IPS-15b (cell line): ENCODE data around the gene RPL28.
A peak's percentile ranks its signal among the peaks of the same experiment; 100 is the strongest.

Source experiments
- H3K27me3 ChIP-seq: one replicate; pipeline ENCODE4 v1.6.1; 2013; ENCODE audit warnings: low read length; ENCODE audit not compliant: control insufficient read depth, insufficient read depth
- H3K36me3 ChIP-seq: one replicate; pipeline ENCODE4 v1.6.1; 2013; ENCODE audit warnings: low read length; ENCODE audit not compliant: control insufficient read depth, insufficient read depth
- H3K4me1 ChIP-seq: one replicate; pipeline ENCODE4 v1.6.1; 2013; ENCODE audit warnings: mild to moderate bottlenecking, low read length; ENCODE audit not compliant: control insufficient read depth, insufficient read depth
- H3K4me3 ChIP-seq: one replicate; pipeline ENCODE4 v1.5.1; 2013; ENCODE audit warnings: low read depth, low read length
- H3K9ac ChIP-seq: one replicate; pipeline ENCODE4 v1.6.1; 2013; ENCODE audit warnings: low read depth, mild to moderate bottlenecking, low read length
- H3K9me3 ChIP-seq: one replicate; pipeline ENCODE4 v1.6.1; 2013; ENCODE audit warnings: mild to moderate bottlenecking, low read length; ENCODE audit not compliant: control insufficient read depth, insufficient read depth

The RPL28 gene

DNA sequence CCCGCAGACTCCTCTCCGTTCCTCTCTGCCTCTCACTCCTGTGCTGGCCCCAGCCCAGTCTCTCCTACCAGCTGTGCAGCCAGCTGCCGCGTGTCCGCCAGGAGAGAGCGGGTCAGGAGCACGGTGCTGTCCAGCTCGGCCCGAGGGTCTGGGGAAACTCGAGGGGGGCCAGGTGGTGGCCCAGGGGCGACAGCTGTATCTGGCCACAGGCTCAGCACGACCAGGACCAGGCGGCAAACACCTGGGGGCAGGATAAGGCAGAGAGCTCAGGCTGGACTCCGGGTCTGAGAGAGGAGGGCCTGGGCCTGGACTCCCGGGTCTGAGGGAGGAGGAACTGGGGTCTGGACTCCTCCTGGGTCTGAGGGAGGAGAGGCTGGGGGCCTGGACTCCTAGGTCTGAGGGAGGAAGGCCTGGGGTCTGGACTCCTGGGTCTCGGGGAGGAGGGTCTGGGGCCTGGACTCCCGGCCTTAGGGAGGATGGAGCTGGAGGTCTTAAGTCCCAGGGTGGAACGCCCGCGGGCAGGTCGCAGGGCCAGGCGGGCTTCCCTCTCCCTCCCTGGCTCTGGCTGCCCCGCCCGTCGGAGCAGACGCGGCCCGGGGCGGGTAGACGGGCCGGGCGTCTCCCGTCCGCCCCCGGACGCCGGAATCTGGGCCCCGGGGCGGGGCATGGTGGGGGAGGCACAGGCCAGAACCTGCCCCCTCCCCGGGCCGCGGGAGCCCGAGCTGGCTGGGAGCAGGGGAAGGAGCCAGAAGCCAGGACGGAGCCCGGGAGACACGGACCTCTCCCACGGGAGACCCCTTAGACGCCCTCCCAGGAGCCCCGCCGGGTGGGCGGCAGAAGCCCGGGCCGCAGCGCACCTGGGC is 16.8 kb upstream of the RPL28 start:
- no peak overlapping the region for H3K9ac ChIP-seq
- peaks cover 16% of the 10 kb centered on the region for H3K27me3 ChIP-seq
- H3K4me3 ChIP-seq = peak overlapping the region; percentile 39
- peaks cover 5% of the 10 kb centered on the region for H3K4me1 ChIP-seq
- no peaks in the 10 kb centered on the region for H3K9me3 ChIP-seq
- no peaks in the 10 kb centered on the region for H3K36me3 ChIP-seq

GRCh38 chr19:55369653-55370304 is 16.0 kb upstream of the RPL28 start:
- Histone ChIP-seq H3K9me3 (no peaks in the 10 kb centered on the region), H3K27me3 (peaks cover 16% of the 10 kb centered on the region), H3K4me3 (peak overlapping the region; percentile 61), H3K9ac (no peak overlapping the region), H3K36me3 (no peaks in the 10 kb centered on the region), H3K4me1 (peaks cover 5% of the 10 kb centered on the region)

DNA sequence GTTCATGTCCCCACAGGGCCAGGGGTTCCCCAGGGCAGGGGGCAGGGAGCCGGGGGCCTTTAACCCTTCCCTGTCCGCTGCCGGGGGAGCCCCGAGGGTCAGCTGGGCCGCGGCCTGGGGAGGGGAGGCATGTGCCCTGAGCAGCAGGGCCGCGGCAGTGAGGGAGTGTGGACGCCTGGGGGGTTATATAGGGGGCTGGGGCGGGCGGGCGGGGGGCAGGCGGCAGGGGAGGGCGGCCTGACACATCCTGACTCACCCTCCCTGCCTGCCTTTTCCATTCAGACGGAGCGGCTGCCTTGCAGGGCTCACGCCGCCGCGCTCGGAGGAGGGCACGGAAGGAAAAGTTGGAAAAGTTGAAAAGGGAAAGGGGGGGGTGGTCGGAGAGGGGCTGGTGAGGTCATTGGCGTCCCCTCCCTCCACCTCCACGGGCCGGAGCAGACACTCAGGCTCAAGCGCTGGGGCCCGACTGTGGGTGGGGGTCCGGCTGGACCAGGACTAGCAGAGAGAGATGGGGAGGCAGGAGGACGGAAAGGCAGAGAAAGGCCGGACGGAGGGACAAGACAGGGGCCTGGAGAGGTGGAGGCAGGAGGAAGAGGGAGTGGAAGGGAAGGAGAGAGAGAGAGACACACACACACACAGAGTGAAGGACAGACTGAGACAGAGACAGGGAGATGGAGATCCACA is 15.3 kb upstream of the RPL28 start, which contains the start of gene IL11:
TSS of gene IL11 (minus strand) at position 159 of the 684 bp plus-strand sequence. CDS start at position 6, 153 bp downstream.
- Histone ChIP-seq H3K4me3 (peak within 1 kb of the TSS; percentile 61), H3K9ac (no peak within 1 kb of the TSS), H3K4me1 (peaks cover 7% of the 10 kb centered on the region), H3K9me3 (no peaks in the 10 kb centered on the region), H3K27me3 (peaks cover 16% of the 10 kb centered on the region), H3K36me3 (no peaks in the 10 kb centered on the region)

GRCh38 chr19:55372316-55373081 is 13.2 kb upstream of the RPL28 start:
- H3K4me1 ChIP-seq = peaks cover 19% of the 10 kb centered on the region
- H3K27me3 ChIP-seq = peaks cover 16% of the 10 kb centered on the region
- no peak overlapping the region for H3K4me3 ChIP-seq

DNA sequence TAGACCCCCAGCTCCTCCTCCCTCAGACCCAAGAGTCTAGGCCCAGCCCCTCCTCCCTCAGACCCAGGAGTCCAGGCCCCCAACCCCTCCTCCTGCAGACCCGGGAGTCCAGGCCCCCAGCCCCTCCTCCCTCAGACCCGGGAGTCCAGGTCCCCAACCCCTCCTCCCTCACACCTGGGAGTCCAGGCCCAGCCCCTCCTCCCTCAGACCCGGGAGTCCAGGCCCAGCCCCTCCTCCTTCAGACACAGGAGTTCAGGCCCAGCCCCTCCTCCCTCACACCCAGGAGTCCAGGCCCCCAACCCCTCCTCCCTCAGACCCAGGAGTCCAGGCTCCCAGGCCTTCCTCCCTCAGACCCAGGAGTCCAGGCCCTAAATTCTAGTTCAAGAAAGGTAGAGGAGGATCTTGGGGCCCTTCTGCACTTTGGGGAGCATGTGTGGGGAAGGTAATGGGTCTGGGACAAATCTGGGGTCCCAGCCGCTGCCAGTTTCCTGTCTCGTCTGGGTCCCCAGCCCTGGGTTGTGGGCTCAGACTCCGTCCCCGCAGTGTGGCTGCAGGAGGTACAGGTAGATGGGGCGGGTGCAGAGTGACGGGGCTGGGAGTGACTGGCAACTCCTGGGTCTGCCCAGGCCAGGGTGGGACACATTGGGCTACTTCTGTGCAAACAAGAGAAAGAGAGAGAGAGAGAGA is 12.3 kb upstream of the RPL28 start:
- Histone ChIP-seq H3K4me1 (peaks cover 19% of the 10 kb centered on the region), H3K9me3 (no peaks in the 10 kb centered on the region), H3K27me3 (peaks cover 18% of the 10 kb centered on the region), H3K36me3 (no peaks in the 10 kb centered on the region), H3K9ac (no peak overlapping the region), H3K4me3 (peak overlapping the region; percentile 5)

More at GRCh38 chr19:55372316-55373081, 13.2 kb upstream of the RPL28 start:
- Histone ChIP-seq H3K9me3 (no peaks in the 10 kb centered on the region), H3K9ac (no peak overlapping the region), H3K36me3 (no peaks in the 10 kb centered on the region)

GRCh38 chr19:55373993-55374757 is 11.6 kb upstream of the RPL28 start:
- Histone ChIP-seq H3K4me3 (peak overlapping the region; percentile 5), H3K4me1 (peaks cover 22% of the 10 kb centered on the region), H3K27me3 (peaks cover 21% of the 10 kb centered on the region), H3K9ac (no peak overlapping the region), H3K9me3 (no peaks in the 10 kb centered on the region), H3K36me3 (no peaks in the 10 kb centered on the region)

DNA sequence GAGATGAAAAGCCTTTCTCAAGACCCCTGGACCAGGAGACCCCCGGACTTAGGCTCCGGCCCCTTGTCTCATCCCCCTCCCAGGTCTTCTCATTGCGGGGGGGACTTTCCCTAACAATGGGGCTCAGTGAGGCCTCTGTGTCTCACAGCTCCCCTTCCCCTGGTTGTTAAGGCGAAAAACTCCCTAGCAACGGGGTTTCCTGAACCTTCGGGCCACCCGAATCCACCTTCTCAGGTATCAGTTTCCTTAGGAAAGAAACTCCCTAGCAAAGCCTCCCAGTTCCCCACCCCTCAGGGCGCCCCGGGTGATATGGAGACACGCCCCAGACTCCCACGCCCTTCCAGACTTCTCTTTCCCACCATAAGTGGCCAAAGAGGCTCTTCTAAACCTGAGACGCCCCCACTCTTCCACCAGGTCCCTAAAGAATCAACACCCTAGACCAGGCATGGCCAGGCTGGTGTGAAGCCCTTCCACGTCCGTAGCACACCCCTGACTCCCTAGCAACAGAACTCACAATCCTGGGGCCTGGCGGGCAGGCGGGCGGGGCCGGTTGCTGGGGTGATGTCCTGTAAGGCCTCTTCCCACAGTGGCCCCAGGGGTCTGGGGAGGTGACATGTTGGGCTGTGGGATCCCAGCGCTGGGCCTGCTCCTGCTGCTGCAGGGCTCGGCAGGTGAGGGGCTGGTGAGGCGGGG is 9.3 kb upstream of the RPL28 start, which contains the start of gene TMEM190:
TSS of gene TMEM190 (plus strand) at position 586 of the 693 bp plus-strand sequence. CDS start at position 614, 28 bp downstream.
- Histone ChIP-seq H3K9me3 (no peaks in the 10 kb centered on the region), H3K36me3 (no peaks in the 10 kb centered on the region), H3K9ac (peak within 1 kb of the TSS; percentile 56), H3K4me3 (peak within 1 kb of the TSS; percentile 79), H3K27me3 (peaks cover 15% of the 10 kb centered on the region), H3K4me1 (peaks cover 21% of the 10 kb centered on the region)

- Histone ChIP-seq H3K9me3 (no peaks in the 10 kb centered on the region), H3K4me3 (peak overlapping the region; percentile 79), H3K9ac (peak overlapping the region; percentile 56), H3K4me1 (peaks cover 21% of the 10 kb centered on the region), H3K36me3 (no peaks in the 10 kb centered on the region), H3K27me3 (peaks cover 14% of the 10 kb centered on the region)
Measured at GRCh38 chr19:55377356-55378131, 8.2 kb upstream of the RPL28 start.

- no peak overlapping the region for H3K4me3 ChIP-seq
- no peaks in the 10 kb centered on the region for H3K36me3 ChIP-seq
- no peak overlapping the region for H3K9ac ChIP-seq
- H3K27me3 ChIP-seq = peaks cover 19% of the 10 kb centered on the region
- no peaks in the 10 kb centered on the region for H3K9me3 ChIP-seq
- peaks cover 19% of the 10 kb centered on the region for H3K4me1 ChIP-seq
Measured at GRCh38 chr19:55379174-55379573, 6.6 kb upstream of the RPL28 start.
